Measurements from ENCODE around the gene EPHB1.
A peak's percentile ranks its signal among the peaks of the same experiment; 100 is the strongest.

The EPHB1 gene

GRCh38 chr3:135050536-135050935, 255.5 kb downstream of the EPHB1 start:
- Histone ChIP-seq H3K27me3 (ENCODE audit: insufficient read depth, poor library complexity, severe bottlenecking) (peaks cover 7% of the 10 kb centered on the region), H3K27ac (ENCODE audit: poor library complexity, severe bottlenecking) (no peak overlapping the region), H3K4me1 (ENCODE audit: insufficient read depth, poor library complexity, severe bottlenecking) (no peaks in the 10 kb centered on the region), H3K9me3 (ENCODE audit: severe bottlenecking) (no peaks in the 10 kb centered on the region), H3K4me3 (ENCODE audit: severe bottlenecking) (no peak overlapping the region), H3K36me3 (ENCODE audit: low read depth) (no peaks in the 10 kb centered on the region)
- TF ChIP-seq CTCF (IDR thresholded peaks at IDR 0.05; ENCODE audit: poor library complexity, severe bottlenecking) = no peak
- ATAC-seq (ENCODE audit: low read depth) (no peak), DNase-seq (ENCODE audit: low spot score) (no peak)

DNA sequence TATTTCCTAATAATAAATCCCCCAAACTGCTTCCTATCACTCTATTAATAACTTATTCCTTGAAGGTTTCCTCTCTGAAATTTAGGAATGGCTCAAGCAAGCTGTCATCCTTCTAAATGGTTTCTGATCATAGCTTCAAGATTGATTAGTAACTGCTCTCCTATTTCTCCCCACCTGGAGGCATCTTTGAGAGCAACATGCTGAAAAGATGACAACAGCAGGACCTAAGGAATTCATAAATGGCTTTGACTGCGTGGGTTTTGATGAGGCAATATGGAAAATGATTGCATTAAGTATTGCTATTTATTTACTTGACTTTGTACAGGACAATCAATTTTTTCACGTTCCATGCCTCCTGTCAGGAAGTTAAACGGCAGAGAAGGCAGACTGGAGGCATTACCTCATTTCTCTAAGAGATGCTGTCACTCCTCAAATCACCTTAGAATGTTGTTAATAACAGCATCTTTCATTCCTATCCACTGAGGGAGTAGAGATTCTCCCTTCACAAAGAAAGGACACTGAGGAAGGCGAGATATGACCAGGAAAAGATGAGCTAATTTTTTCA, 256.4 kb downstream of the EPHB1 start:
- H3K4me1 ChIP-seq (ENCODE audit: insufficient read depth, poor library complexity, severe bottlenecking) = no peaks in the 10 kb centered on the region
- no peak overlapping the region for H3K27ac ChIP-seq (ENCODE audit: poor library complexity, severe bottlenecking)
- no peaks in the 10 kb centered on the region for H3K36me3 ChIP-seq (ENCODE audit: low read depth)
- no peak overlapping the region for H3K4me3 ChIP-seq (ENCODE audit: severe bottlenecking)
- H3K27me3 ChIP-seq (ENCODE audit: insufficient read depth, poor library complexity, severe bottlenecking) = no peaks in the 10 kb centered on the region
- ATAC-seq (ENCODE audit: low read depth) (no peak), DNase-seq (ENCODE audit: low spot score) (no peak)
- no peaks in the 10 kb centered on the region for H3K9me3 ChIP-seq (ENCODE audit: severe bottlenecking)
- TF ChIP-seq CTCF (IDR thresholded peaks at IDR 0.05; ENCODE audit: poor library complexity, severe bottlenecking) = no peak

- Histone ChIP-seq H3K9me3 (ENCODE audit: severe bottlenecking) (no peaks in the 10 kb centered on the region), H3K4me1 (ENCODE audit: insufficient read depth, poor library complexity, severe bottlenecking) (no peaks in the 10 kb centered on the region), H3K36me3 (ENCODE audit: low read depth) (no peaks in the 10 kb centered on the region), H3K27ac (ENCODE audit: poor library complexity, severe bottlenecking) (no peak overlapping the region), H3K4me3 (ENCODE audit: severe bottlenecking) (no peak overlapping the region), H3K27me3 (ENCODE audit: insufficient read depth, poor library complexity, severe bottlenecking) (no peaks in the 10 kb centered on the region)
- no peak for TF ChIP-seq CTCF (IDR thresholded peaks at IDR 0.05; ENCODE audit: poor library complexity, severe bottlenecking)
- no peak for ATAC-seq (ENCODE audit: low read depth)
- DNase-seq (ENCODE audit: low spot score) = no peak
Measured at GRCh38 chr3:135055449-135055848, 260.4 kb downstream of the EPHB1 start.

DNA sequence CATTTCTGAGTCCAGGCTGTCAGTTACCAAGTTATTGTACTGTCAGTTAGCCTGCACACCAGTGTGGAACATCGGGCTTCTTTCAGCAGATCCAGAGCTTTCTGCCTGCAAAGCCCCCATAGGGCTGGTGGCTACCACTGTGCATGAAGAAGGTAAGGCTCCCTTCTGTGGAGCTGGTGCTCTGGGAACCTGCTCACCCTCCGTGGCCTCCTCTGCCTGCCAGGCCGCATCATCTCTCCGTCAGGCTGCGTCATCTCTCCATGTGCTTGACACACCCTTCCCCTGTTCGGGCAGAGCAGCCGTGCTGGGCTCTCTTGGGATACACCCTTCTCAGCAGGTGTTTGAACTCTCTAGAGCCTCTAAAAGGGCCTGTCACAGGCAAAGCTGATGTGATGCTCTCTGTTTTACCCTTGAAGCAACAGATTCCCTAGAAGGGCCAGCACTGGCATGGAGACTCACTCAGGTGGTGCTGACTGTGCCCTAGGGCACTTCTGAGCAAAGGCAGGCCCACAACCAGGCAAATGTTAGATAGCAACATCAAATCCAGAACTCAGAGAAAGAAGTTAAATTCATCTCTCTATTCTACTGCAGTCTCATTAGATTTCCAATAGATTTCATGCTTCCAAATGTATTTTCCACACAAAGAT, 261.1 kb downstream of the EPHB1 start:
- H3K9me3 ChIP-seq (ENCODE audit: severe bottlenecking) = no peaks in the 10 kb centered on the region
- H3K4me1 ChIP-seq (ENCODE audit: insufficient read depth, poor library complexity, severe bottlenecking) = no peaks in the 10 kb centered on the region
- no peaks in the 10 kb centered on the region for H3K27me3 ChIP-seq (ENCODE audit: insufficient read depth, poor library complexity, severe bottlenecking)
- no peak for DNase-seq (ENCODE audit: low spot score)
- no peak overlapping the region for H3K4me3 ChIP-seq (ENCODE audit: severe bottlenecking)
- H3K36me3 ChIP-seq (ENCODE audit: low read depth) = no peaks in the 10 kb centered on the region
- peak; percentile 10; the same call in 1 of the 3 replicates for ATAC-seq (ENCODE audit: low read depth)
- no peak for TF ChIP-seq CTCF (IDR thresholded peaks at IDR 0.05; ENCODE audit: poor library complexity, severe bottlenecking)
- no peak overlapping the region for H3K27ac ChIP-seq (ENCODE audit: poor library complexity, severe bottlenecking)

GRCh38 chr3:135056733-135057310, 261.8 kb downstream of the EPHB1 start:
- no peaks in the 10 kb centered on the region for H3K4me1 ChIP-seq (ENCODE audit: insufficient read depth, poor library complexity, severe bottlenecking)
- DNase-seq (ENCODE audit: low spot score) (no peak), ATAC-seq (ENCODE audit: low read depth) (no peak)
- no peaks in the 10 kb centered on the region for H3K27me3 ChIP-seq (ENCODE audit: insufficient read depth, poor library complexity, severe bottlenecking)
- no peak for TF ChIP-seq CTCF (IDR thresholded peaks at IDR 0.05; ENCODE audit: poor library complexity, severe bottlenecking)
- no peaks in the 10 kb centered on the region for H3K9me3 ChIP-seq (ENCODE audit: severe bottlenecking)
- no peak overlapping the region for H3K27ac ChIP-seq (ENCODE audit: poor library complexity, severe bottlenecking)
- no peaks in the 10 kb centered on the region for H3K36me3 ChIP-seq (ENCODE audit: low read depth)
- no peak overlapping the region for H3K4me3 ChIP-seq (ENCODE audit: severe bottlenecking)
